Measurements from ENCODE around the gene LPP.
A peak's percentile ranks its signal among the peaks of the same experiment; 100 is the strongest.
"Not testable (repeated sequence)": the region's sequence is repeated elsewhere in the genome, so short reads cannot be mapped to it uniquely, and the experiment has no call there.

LPP gene

DNA sequence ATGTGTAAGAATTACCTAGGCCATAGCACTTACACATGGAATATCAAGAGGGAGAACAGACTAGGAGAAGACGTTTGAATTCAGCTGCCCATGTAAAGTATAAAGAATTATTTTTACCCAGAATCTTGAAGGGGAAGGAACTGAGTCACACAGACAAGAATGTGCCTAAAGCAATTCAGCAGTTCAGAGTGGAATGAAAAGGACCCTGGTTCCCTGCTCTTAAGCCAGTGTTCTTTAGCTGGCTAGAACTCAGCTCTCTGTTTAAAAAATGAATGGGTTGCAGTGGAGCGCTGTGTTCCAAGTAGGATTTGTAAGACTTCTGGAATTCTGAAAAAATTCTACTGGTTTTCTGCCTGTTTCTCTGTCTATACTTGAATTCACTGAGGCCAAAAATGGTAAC is 440.2 kb downstream of the LPP start:
- Histone ChIP-seq H3K36me3 (ENCODE audit: control insufficient read depth, insufficient read depth, low read length, severe bottlenecking) (no peaks in the 10 kb centered on the region), H3K27me3 (replicated peaks; ENCODE audit: control insufficient read depth, insufficient read depth, low read length) (no peaks in the 10 kb centered on the region), H3K9me3 (ENCODE audit: control insufficient read depth, low read length) (no peaks in the 10 kb centered on the region), H3K9ac (ENCODE audit: low read length) (peak overlapping the region; percentile 53), H3K4me3 (ENCODE audit: low read length) (no peak overlapping the region), H3K4me1 (ENCODE audit: control insufficient read depth, insufficient read depth, low read length) (peaks cover 38% of the 10 kb centered on the region)
- DNase-seq (ENCODE audit: low read depth) = peak; percentile 90

DNA sequence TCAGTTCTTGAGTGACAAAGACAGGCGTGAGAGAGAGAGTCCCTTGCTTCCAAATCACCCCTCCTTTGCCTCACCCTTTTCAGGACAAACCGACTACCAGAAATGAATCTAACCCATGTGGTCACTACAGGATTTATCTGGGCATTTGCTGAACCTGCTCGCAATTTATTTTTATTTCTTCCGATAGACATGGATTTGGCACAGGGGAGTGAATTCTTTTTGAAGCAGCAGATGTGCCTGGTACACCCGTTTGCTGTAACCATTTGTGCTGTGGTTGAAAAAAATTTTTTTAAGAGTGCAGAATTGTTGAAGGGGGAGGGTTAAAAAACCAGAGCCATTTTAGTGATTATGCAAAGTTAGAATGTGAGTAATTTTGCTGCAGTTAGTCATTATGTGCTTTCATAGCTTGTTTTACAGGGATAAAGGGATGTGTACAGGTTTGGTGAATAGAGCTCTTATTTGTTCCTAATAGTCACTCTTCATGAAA is 442.0 kb downstream of the LPP start:
- Histone ChIP-seq H3K4me1 (ENCODE audit: control insufficient read depth, insufficient read depth, low read length) (peaks cover 35% of the 10 kb centered on the region), H3K4me3 (ENCODE audit: low read length) (no peak overlapping the region), H3K9ac (ENCODE audit: low read length) (peak overlapping the region; percentile 32), H3K9me3 (ENCODE audit: control insufficient read depth, low read length) (no peaks in the 10 kb centered on the region), H3K27me3 (replicated peaks; ENCODE audit: control insufficient read depth, insufficient read depth, low read length) (no peaks in the 10 kb centered on the region), H3K36me3 (ENCODE audit: control insufficient read depth, insufficient read depth, low read length, severe bottlenecking) (no peaks in the 10 kb centered on the region)
- peak; percentile 64 for DNase-seq (ENCODE audit: low read depth)

- H3K4me3 ChIP-seq (ENCODE audit: low read length) = no peak overlapping the region
- no peaks in the 10 kb centered on the region for H3K27me3 ChIP-seq (replicated peaks; ENCODE audit: control insufficient read depth, insufficient read depth, low read length)
- no peak overlapping the region for H3K9ac ChIP-seq (ENCODE audit: low read length)
- H3K4me1 ChIP-seq (ENCODE audit: control insufficient read depth, insufficient read depth, low read length) = peaks cover 28% of the 10 kb centered on the region
- no peak for DNase-seq (ENCODE audit: low read depth)
- no peaks in the 10 kb centered on the region for H3K9me3 ChIP-seq (ENCODE audit: control insufficient read depth, low read length)
- no peaks in the 10 kb centered on the region for H3K36me3 ChIP-seq (ENCODE audit: control insufficient read depth, insufficient read depth, low read length, severe bottlenecking)
Measured at GRCh38 chr3:188598894-188599293, 444.9 kb downstream of the LPP start.

DNA sequence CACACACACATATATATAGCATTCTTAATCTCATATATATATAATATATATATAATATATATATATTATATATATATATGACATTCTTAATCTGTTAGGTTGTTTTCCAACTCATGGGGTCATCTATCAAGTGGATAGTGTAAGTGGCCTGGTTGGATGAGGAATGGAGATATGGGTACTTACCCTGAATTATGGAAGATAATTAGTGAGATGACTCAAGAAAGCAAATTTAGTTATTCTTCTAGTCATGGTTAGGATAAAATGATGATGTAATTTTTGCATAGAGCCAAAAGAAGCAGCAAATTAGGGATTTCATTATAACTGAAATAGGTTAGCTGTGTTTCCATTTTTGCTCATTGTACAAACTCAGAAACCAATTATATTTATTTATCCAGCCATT is 448.2 kb downstream of the LPP start:
- H3K4me1 ChIP-seq (ENCODE audit: control insufficient read depth, insufficient read depth, low read length) = peaks cover 21% of the 10 kb centered on the region
- H3K9me3 ChIP-seq (ENCODE audit: control insufficient read depth, low read length) = no peaks in the 10 kb centered on the region
- no peak overlapping the region for H3K9ac ChIP-seq (ENCODE audit: low read length)
- no peaks in the 10 kb centered on the region for H3K27me3 ChIP-seq (replicated peaks; ENCODE audit: control insufficient read depth, insufficient read depth, low read length)
- no peak for DNase-seq (ENCODE audit: low read depth)
- H3K4me3 ChIP-seq (ENCODE audit: low read length) = no peak overlapping the region
- no peaks in the 10 kb centered on the region for H3K36me3 ChIP-seq (ENCODE audit: control insufficient read depth, insufficient read depth, low read length, severe bottlenecking)

DNA sequence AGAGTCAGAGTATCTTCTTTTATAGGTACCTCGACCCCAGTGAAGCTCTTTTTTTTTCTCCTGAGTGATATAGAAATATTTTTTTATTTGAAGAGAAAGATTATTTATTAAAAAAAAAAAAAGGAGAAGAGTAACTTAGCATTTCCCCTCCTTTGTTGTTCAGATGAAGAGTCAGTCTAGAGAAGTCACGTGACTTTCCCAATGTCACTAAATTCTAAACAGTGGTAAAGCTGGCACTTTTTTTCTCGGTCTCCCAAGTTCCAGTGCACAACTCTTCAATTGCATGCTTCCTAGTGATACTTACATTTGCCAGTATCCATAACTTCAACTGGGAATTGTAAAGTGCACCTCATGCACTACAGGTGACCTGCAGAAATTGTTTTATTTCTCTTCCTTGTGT is 448.7 kb downstream of the LPP start:
- Histone ChIP-seq H3K36me3 (ENCODE audit: control insufficient read depth, insufficient read depth, low read length, severe bottlenecking) (no peaks in the 10 kb centered on the region), H3K27me3 (replicated peaks; ENCODE audit: control insufficient read depth, insufficient read depth, low read length) (no peaks in the 10 kb centered on the region), H3K9ac (ENCODE audit: low read length) (no peak overlapping the region), H3K4me3 (ENCODE audit: low read length) (no peak overlapping the region), H3K9me3 (ENCODE audit: control insufficient read depth, low read length) (no peaks in the 10 kb centered on the region), H3K4me1 (ENCODE audit: control insufficient read depth, insufficient read depth, low read length) (peaks cover 21% of the 10 kb centered on the region)
- no peak for DNase-seq (ENCODE audit: low read depth)

DNA sequence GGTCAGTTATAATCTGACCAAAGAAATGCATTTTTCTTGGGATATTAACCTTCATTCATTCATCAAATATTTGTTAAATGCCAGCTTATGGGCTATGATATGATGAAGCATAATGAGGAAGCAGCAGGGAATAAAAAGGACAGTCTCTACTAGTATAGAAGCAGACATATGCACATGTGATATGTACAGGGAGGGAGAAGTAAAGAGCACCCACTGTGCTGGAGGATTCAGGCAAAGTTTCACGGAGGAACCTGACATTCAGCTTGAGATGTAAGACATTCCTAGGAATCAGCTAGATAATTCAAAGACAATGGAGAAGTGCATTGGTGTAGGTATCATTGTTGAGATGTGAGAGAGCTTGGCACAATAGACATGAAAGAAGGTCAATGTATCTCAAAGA is 450.7 kb downstream of the LPP start:
- peaks cover 6% of the 10 kb centered on the region for H3K9me3 ChIP-seq (ENCODE audit: control insufficient read depth, low read length)
- H3K27me3 ChIP-seq (replicated peaks; ENCODE audit: control insufficient read depth, insufficient read depth, low read length) = no peaks in the 10 kb centered on the region
- no peak for DNase-seq (ENCODE audit: low read depth)
- peaks cover 21% of the 10 kb centered on the region for H3K4me1 ChIP-seq (ENCODE audit: control insufficient read depth, insufficient read depth, low read length)
- H3K4me3 ChIP-seq (ENCODE audit: low read length) = no peak overlapping the region
- H3K36me3 ChIP-seq (ENCODE audit: control insufficient read depth, insufficient read depth, low read length, severe bottlenecking) = peaks cover 6% of the 10 kb centered on the region
- H3K9ac ChIP-seq (ENCODE audit: low read length) = no peak overlapping the region

DNA sequence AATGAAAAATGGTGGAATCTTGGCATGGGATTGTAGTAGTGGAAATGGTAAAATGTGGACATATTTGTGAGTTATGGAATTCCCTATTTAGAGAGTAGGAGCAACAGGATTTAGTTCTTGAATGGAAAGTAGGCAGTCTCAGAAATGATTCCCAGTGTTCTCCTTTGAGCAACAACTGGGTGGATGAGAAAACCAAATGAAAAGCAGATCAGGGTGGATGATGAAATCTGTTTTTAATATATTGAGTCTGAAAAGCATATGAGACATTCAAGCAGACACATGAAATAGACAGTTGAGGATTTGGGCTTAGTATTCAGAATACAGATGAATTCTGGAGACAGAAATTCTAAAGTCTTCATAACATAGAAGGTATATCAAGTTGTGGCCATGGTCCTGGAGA is 451.3 kb downstream of the LPP start:
- peak; percentile 73 for DNase-seq (ENCODE audit: low read depth)
- Histone ChIP-seq H3K4me3 (ENCODE audit: low read length) (peak overlapping the region; percentile 19), H3K9me3 (ENCODE audit: control insufficient read depth, low read length) (peaks cover 6% of the 10 kb centered on the region), H3K9ac (ENCODE audit: low read length) (no peak overlapping the region), H3K36me3 (ENCODE audit: control insufficient read depth, insufficient read depth, low read length, severe bottlenecking) (peaks cover 12% of the 10 kb centered on the region), H3K27me3 (replicated peaks; ENCODE audit: control insufficient read depth, insufficient read depth, low read length) (no peaks in the 10 kb centered on the region), H3K4me1 (ENCODE audit: control insufficient read depth, insufficient read depth, low read length) (peaks cover 21% of the 10 kb centered on the region)

GRCh38 chr3:188605905-188606304 is 451.9 kb downstream of the LPP start:
- Histone ChIP-seq H3K4me3 (ENCODE audit: low read length) (no peak overlapping the region), H3K9ac (ENCODE audit: low read length) (no peak overlapping the region), H3K27me3 (replicated peaks; ENCODE audit: control insufficient read depth, insufficient read depth, low read length) (no peaks in the 10 kb centered on the region), H3K9me3 (ENCODE audit: control insufficient read depth, low read length) (peaks cover 6% of the 10 kb centered on the region), H3K36me3 (ENCODE audit: control insufficient read depth, insufficient read depth, low read length, severe bottlenecking) (peaks cover 19% of the 10 kb centered on the region), H3K4me1 (ENCODE audit: control insufficient read depth, insufficient read depth, low read length) (peaks cover 25% of the 10 kb centered on the region)
- no peak for DNase-seq (ENCODE audit: low read depth)

DNA sequence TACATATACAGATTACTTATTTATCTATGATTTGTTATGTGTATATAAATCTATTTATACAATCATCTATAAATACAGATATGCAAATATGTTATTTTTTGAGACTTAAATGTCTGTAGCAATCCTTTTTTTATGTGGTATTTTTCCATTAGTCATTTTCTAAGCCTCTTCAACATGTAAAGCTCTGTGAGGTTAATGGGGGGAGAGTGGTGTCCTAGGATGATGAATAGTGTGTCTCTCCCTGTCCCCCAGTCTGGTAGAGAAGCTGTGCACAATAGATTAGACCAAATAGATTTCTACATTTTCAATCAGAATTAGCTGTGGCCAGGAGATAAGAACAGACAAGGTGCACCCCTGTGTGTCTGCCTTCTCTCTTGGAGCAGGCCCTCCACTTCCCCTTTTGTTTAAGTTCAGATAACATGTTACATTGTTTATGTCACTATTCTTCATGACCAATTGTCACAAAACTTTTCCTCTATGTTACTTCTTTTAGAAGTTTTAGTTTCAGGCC is 453.9 kb downstream of the LPP start:
- Histone ChIP-seq H3K9me3 (ENCODE audit: control insufficient read depth, low read length) (peaks cover 6% of the 10 kb centered on the region), H3K27me3 (replicated peaks; ENCODE audit: control insufficient read depth, insufficient read depth, low read length) (no peaks in the 10 kb centered on the region), H3K9ac (ENCODE audit: low read length) (no peak overlapping the region), H3K4me3 (ENCODE audit: low read length) (no peak overlapping the region), H3K4me1 (ENCODE audit: control insufficient read depth, insufficient read depth, low read length) (peaks cover 25% of the 10 kb centered on the region), H3K36me3 (ENCODE audit: control insufficient read depth, insufficient read depth, low read length, severe bottlenecking) (peaks cover 19% of the 10 kb centered on the region)
- no peak for DNase-seq (ENCODE audit: low read depth)

GRCh38 chr3:188608401-188608800 is 454.4 kb downstream of the LPP start:
- Histone ChIP-seq H3K27me3 (replicated peaks; ENCODE audit: control insufficient read depth, insufficient read depth, low read length) (no peaks in the 10 kb centered on the region), H3K36me3 (ENCODE audit: control insufficient read depth, insufficient read depth, low read length, severe bottlenecking) (peaks cover 19% of the 10 kb centered on the region), H3K9me3 (ENCODE audit: control insufficient read depth, low read length) (peaks cover 6% of the 10 kb centered on the region), H3K4me1 (ENCODE audit: control insufficient read depth, insufficient read depth, low read length) (peaks cover 25% of the 10 kb centered on the region), H3K4me3 (ENCODE audit: low read length) (no peak overlapping the region), H3K9ac (ENCODE audit: low read length) (no peak overlapping the region)
- no peak for DNase-seq (ENCODE audit: low read depth)

- DNase-seq (ENCODE audit: low read depth); H3K4me1 ChIP-seq (ENCODE audit: control insufficient read depth, insufficient read depth, low read length); H3K4me3 ChIP-seq (ENCODE audit: low read length); H3K9ac ChIP-seq (ENCODE audit: low read length); H3K27me3 ChIP-seq (replicated peaks; ENCODE audit: control insufficient read depth, insufficient read depth, low read length); H3K9me3 ChIP-seq (ENCODE audit: control insufficient read depth, low read length): not testable (repeated sequence)
- H3K36me3 ChIP-seq (ENCODE audit: control insufficient read depth, insufficient read depth, low read length, severe bottlenecking) = peaks cover 19% of the 10 kb centered on the region
Measured at GRCh38 chr3:188613721-188614120, 459.8 kb downstream of the LPP start.

GRCh38 chr3:188617270-188617669 is 463.3 kb downstream of the LPP start:
- H3K27me3 ChIP-seq (replicated peaks; ENCODE audit: control insufficient read depth, insufficient read depth, low read length) = no peaks in the 10 kb centered on the region
- no peaks in the 10 kb centered on the region for H3K9me3 ChIP-seq (ENCODE audit: control insufficient read depth, low read length)
- H3K9ac ChIP-seq (ENCODE audit: low read length) = no peak overlapping the region
- no peak for DNase-seq (ENCODE audit: low read depth)
- H3K36me3 ChIP-seq (ENCODE audit: control insufficient read depth, insufficient read depth, low read length, severe bottlenecking) = no peaks in the 10 kb centered on the region
- H3K4me1 ChIP-seq (ENCODE audit: control insufficient read depth, insufficient read depth, low read length) = no peaks in the 10 kb centered on the region
- no peak overlapping the region for H3K4me3 ChIP-seq (ENCODE audit: low read length)
